Measurements from ENCODE around the gene JMJD1C.
A peak's percentile ranks its signal among the peaks of the same experiment; 100 is the strongest.

The JMJD1C gene

DNA sequence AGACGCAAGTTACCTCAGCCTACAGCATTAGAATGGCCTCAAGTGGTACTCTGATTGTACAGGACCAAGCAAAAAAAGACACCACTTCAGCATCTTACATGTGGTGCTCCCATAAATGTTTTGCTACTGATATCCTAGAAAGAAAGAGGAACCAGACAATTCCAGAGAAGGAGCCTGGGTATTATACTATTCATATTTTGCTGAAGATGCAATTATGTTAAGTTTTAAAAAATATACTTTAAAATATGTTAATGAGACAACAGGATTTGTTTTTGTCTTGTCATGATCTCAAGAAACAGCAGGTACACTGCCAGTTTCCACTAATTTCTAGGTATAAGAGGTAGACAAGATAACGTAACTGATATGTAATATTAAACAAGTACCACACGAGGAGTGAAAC, 92.6 kb downstream of the JMJD1C start:
- no peak for FAIRE-seq
- TF ChIP-seq POLR2AphosphoS5 (IDR thresholded peaks at IDR 0.05; ENCODE audit: low read depth, low read length) (no peak), TAF1 (IDR thresholded peaks at IDR 0.05; ENCODE audit: borderline replicate concordance, low read depth, low read length) (no peak), POLR2A (IDR thresholded peaks at IDR 0.05; ENCODE audit: low read depth, low read length) (no peak)

DNA sequence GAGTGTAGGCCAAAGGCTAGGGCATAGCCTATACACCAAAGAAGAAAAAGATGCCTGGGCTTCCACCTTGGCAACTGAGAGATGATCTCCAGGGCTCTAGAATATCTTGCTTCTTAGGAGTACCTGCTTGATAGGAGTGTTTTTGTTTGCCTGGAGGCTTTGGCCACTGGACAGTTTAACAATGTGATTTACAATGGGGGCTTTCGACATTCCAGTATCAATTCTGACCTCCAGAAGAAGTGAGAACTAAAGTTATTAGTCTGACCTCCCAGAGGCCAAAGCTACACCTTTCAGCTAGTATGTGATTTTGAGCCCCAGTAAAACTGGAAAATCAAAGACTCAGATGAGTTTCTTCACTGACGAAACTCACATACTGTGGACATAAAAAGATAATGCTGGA, 96.1 kb downstream of the JMJD1C start:
- FAIRE-seq = no peak
- TF ChIP-seq TAF1 (IDR thresholded peaks at IDR 0.05; ENCODE audit: borderline replicate concordance, low read depth, low read length) (no peak), POLR2AphosphoS5 (IDR thresholded peaks at IDR 0.05; ENCODE audit: low read depth, low read length) (no peak), POLR2A (IDR thresholded peaks at IDR 0.05; ENCODE audit: low read depth, low read length) (no peak)
- no peak for DNase-seq (ENCODE audit: insufficient read length)

More for the DNA sequence above, 92.6 kb downstream of the JMJD1C start:
- no peak for DNase-seq (ENCODE audit: insufficient read length)

DNA sequence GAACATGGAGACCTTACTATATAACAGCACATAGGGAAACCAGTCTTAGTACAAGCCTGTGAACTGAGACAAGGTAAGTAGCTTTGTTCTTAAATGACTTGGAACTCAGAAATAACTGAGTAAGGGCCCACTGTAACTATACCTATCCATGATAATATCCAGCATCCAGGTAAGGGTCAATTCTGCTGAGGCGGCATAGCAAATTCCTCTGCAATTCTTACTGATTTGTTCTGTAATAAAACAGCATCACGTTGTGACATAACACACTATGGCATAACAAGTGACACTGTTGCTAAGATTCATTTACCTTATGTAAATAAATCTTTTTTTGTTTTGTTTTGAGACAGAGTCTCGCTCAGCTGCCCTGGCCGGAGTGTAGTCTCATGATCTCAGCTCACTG, 97.4 kb downstream of the JMJD1C start:
- DNase-seq (ENCODE audit: insufficient read length) (no peak), FAIRE-seq (no peak)
- no peak for TF ChIP-seq POLR2A (IDR thresholded peaks at IDR 0.05; ENCODE audit: low read depth, low read length)

DNA sequence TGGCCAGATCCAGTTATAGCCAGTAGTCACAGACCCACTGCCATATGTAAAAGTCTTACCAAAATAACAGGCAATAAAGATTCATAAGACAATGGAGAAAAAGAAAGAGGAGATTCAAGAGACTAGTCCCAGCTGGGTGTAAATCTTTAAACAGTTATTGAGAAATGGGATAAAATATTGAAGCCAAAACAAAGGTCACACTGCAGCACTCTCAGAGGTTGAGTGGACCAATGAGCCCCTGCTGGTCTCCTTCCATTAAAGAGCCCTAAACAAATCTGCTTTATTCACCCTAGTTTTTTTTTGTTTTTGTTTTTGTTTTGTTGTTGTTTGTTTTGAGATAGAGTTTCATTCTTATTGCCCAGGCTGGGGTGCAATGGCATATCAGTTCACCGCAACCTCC, 98.8 kb downstream of the JMJD1C start:
- DNase-seq (ENCODE audit: insufficient read length) (no peak), FAIRE-seq (no peak)
- TF ChIP-seq POLR2A (IDR thresholded peaks at IDR 0.05; ENCODE audit: low read depth, low read length) (no peak), POLR2AphosphoS5 (IDR thresholded peaks at IDR 0.05; ENCODE audit: low read depth, low read length) (no peak), TAF1 (IDR thresholded peaks at IDR 0.05; ENCODE audit: borderline replicate concordance, low read depth, low read length) (no peak)

DNA sequence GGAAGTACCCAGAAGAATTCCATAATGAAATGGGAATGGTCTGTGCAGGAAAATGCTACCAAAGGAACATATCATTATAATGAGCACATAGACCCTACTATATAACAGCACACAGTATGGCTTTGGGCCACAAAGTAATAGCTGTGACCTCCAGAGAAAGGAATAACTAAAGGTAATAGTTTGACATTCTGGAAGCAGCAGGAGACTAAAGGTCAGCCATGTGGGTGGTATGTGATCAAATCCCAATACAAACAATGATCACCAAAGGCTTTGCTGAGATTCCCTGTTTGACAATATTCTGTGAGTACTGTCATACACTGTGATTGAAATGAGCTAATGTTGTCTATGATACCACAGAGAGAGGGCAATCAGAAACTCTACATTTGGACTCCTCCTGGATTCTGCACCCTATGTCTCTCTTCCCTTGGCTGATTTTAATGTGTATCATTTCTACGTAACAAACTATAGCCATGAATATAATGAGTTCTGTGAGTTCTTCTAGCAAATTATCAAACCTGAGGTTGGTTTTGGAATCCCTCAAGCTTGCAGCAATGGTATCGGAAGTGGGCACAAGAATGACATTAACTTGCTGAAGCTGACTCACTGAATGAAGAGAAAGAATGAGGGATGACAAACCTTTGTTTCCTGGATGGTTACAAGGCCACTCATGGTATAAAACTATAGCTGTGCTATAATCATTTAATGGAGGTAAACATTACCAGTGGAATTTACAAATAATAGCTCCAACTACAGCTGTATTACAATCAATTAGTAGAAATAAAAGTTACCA, 99.6 kb downstream of the JMJD1C start:
- peak; percentile 44 for FAIRE-seq
- TF ChIP-seq POLR2A (IDR thresholded peaks at IDR 0.05; ENCODE audit: low read depth, low read length) (no peak), TAF1 (IDR thresholded peaks at IDR 0.05; ENCODE audit: borderline replicate concordance, low read depth, low read length) (no peak), POLR2AphosphoS5 (IDR thresholded peaks at IDR 0.05; ENCODE audit: low read depth, low read length) (no peak)
- DNase-seq (ENCODE audit: insufficient read length) = no peak

DNA sequence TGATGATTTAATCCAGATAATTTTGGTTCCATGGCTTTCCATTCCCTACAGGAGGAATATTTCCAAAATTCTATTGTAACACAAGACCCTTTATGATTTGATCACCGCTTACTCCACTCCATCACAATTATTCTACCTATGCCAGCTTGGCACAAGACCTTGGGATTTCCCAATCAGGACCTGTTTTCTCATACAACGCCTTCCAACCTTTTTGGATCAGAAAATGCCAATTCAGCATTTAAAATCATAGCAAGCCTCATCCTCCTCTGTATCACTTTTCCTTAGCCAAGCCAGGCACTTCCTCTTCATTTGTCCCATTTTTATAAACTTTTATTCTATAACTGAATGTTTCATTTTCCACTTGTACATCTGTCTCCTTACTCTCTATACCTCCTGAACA, 100.9 kb downstream of the JMJD1C start:
- TF ChIP-seq TAF1 (IDR thresholded peaks at IDR 0.05; ENCODE audit: borderline replicate concordance, low read depth, low read length) = no peak
- no peak for TF ChIP-seq POLR2AphosphoS5 (IDR thresholded peaks at IDR 0.05; ENCODE audit: low read depth, low read length)
- TF ChIP-seq POLR2A (IDR thresholded peaks at IDR 0.05; ENCODE audit: low read depth, low read length) = no peak
- no peak for FAIRE-seq
- DNase-seq (ENCODE audit: insufficient read length) = no peak

DNA sequence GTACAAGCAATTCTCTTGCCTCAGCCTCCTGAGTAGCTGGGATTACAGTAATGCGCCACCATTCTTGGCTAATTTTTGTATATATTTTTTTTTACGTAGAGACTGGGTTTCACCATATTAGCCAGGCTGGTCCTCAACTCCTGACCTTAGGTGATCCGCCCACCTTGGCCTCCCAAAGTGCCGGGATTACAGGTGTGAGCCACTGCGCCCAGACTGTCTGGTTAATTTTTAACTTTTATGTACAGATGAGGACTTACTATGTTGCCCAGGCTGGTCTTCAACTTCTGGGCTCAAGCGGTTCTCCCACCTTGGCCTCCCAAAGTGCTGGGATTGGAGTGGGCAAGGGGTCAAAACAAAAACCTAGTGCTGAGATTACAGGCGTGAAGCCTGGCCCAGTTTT, 101.8 kb downstream of the JMJD1C start:
- FAIRE-seq = no peak
- no peak for DNase-seq (ENCODE audit: insufficient read length)
- TF ChIP-seq POLR2A (IDR thresholded peaks at IDR 0.05; ENCODE audit: low read depth, low read length) = no peak

DNA sequence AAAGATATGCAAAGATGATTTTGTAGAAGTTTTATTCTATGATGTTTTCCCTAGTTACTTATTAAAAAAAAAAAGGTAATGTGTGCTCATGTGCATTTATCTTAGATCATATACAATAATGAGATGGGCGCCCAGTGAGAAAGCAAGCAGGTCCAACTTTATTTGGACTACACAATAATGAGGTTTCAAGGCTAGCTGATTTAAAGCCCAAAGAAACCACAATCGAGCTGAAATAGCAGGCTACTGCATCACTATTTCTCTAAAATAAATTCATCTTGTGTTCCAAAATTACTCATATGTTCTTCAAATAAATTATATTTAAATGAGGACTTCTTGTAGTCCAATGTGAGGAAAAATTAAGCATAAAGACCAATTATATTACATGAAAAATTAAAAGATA, 110.1 kb downstream of the JMJD1C start:
- no peak for TF ChIP-seq POLR2A (IDR thresholded peaks at IDR 0.05; ENCODE audit: low read depth, low read length)
- no peak for TF ChIP-seq POLR2AphosphoS5 (IDR thresholded peaks at IDR 0.05; ENCODE audit: low read depth, low read length)
- no peak for TF ChIP-seq TAF1 (IDR thresholded peaks at IDR 0.05; ENCODE audit: borderline replicate concordance, low read depth, low read length)
- DNase-seq (ENCODE audit: insufficient read length) = no peak
- FAIRE-seq = no peak

DNA sequence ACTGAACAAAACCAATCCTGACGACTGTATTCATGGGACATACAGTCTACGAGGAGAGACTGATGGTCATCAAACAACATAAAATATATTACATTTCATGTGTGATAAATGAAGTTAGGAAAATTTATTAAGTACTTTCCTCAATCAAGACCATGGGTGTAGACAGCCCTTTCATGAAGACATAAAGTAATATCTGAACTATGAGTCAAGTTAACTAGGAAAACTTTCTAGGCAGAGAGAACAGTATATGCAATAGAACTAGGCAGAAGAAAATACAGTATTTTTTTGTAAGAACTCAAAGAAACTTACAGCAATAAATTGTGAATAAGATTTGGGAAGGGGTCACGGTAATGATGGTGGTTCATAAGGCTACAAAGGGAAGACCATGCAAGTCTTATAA, 112.8 kb downstream of the JMJD1C start:
- DNase-seq (ENCODE audit: insufficient read length) (no peak), FAIRE-seq (no peak)
- TF ChIP-seq POLR2A (IDR thresholded peaks at IDR 0.05; ENCODE audit: low read depth, low read length) = no peak
- TF ChIP-seq TAF1 (IDR thresholded peaks at IDR 0.05; ENCODE audit: borderline replicate concordance, low read depth, low read length) = no peak
- no peak for TF ChIP-seq POLR2AphosphoS5 (IDR thresholded peaks at IDR 0.05; ENCODE audit: low read depth, low read length)

DNA sequence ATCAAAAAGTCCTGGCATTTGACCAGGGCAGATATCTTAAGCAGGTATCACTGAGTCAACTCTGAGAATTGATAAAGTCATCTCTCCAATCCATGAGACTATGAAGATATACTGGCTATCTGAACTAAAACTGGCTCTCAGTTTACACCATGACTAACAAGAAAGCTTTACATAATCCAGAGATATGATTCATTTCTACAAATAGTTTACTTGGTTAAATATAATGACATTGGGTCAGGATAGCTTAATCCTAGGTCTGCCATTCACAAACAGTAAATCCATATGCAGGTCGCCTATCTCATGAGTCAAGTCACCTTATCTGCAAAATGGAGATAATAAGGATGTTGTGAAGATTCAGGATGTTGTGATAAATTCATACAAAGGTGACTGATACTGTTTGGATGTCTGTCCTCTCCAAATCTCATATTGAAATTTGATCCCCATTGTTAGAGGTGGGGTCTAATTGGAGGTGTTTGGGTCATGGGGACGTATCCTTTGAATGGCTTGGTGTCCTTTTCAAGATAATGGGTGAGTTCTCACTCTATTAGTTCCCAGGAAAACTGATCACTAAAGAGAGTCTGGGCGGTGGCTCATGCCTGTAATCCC, 117.4 kb downstream of the JMJD1C start:
- FAIRE-seq (no peak), DNase-seq (ENCODE audit: insufficient read length) (no peak)
- TF ChIP-seq TAF1 (IDR thresholded peaks at IDR 0.05; ENCODE audit: borderline replicate concordance, low read depth, low read length) (no peak), POLR2AphosphoS5 (IDR thresholded peaks at IDR 0.05; ENCODE audit: low read depth, low read length) (no peak), POLR2A (IDR thresholded peaks at IDR 0.05; ENCODE audit: low read depth, low read length) (no peak)

DNA sequence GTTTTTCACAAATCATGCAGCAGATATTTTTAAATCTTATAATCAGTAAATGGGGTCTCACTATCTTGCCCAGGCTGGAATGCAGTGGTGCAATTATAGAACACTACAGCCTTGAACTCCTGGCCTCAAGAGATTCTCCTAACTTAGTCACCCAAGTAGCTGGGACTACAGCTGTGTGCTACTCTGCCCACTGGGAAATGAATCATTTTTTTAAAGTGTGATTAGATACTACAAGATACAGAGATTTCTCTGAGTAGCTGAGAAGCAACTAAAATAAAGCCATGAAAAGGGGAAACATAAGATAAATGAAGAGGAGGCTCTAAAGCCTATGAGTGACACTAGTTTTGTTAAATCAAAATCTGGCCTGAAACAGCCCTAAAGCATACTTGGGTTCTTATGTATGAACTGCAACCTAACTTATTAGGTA, 119.7 kb downstream of the JMJD1C start:
- no peak for TF ChIP-seq POLR2A (IDR thresholded peaks at IDR 0.05; ENCODE audit: low read depth, low read length)
- no peak for TF ChIP-seq TAF1 (IDR thresholded peaks at IDR 0.05; ENCODE audit: borderline replicate concordance, low read depth, low read length)
- TF ChIP-seq POLR2AphosphoS5 (IDR thresholded peaks at IDR 0.05; ENCODE audit: low read depth, low read length) = no peak
- DNase-seq (ENCODE audit: insufficient read length) = no peak
- FAIRE-seq = no peak

DNA sequence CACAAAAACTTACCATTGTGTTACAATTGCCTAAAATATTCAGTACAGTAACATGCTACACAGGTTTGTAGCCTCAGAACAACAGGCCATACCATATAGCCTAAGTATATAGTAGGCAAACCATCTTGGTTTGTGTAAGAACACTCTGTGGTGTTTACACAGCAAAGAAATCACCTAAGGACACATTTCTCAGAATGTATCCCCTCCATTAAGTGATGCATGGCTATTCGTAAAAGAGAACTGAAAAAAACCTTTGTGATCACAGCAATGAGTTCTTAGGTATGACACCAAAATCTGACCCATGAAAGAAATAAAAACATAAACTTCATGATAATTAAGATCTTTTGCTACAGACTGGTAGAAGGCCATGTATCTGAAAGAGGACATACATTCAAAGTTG, 121.5 kb downstream of the JMJD1C start:
- FAIRE-seq (no peak), DNase-seq (ENCODE audit: insufficient read length) (no peak)
- no peak for TF ChIP-seq POLR2A (IDR thresholded peaks at IDR 0.05; ENCODE audit: low read depth, low read length)
- no peak for TF ChIP-seq TAF1 (IDR thresholded peaks at IDR 0.05; ENCODE audit: borderline replicate concordance, low read depth, low read length)
- TF ChIP-seq POLR2AphosphoS5 (IDR thresholded peaks at IDR 0.05; ENCODE audit: low read depth, low read length) = no peak
